GM15510 (cell line): ENCODE data around the gene PTPDC1.

Source experiments
- POLR2A ChIP-seq: IDR thresholded peaks from 3 replicates; pipeline ENCODE4 v1.6.1; 2011; ENCODE audit warnings: borderline replicate concordance; ENCODE audit not compliant: insufficient read length; ENCODE audit errors: extremely low read depth

Gene PTPDC1

GRCh38 chr9:94084314-94084713, at the start of gene PTPDC1:
Gene PTPDC1 (plus strand): TSS chr9:94084464. CDS start chr9:94084531, 67 bp downstream.
- TF ChIP-seq POLR2A = no peak

- TF ChIP-seq POLR2A = no peak
These were observed 49.8 kb upstream of the PTPDC1 start for GRCh38 chr9:94034511-94034910.

GRCh38 chr9:94039786-94040185, 44.5 kb upstream of the PTPDC1 start:
- no peak for TF ChIP-seq POLR2A

- TF ChIP-seq POLR2A = no peak
These were observed 41.5 kb upstream of the PTPDC1 start for GRCh38 chr9:94042516-94043360.

- TF ChIP-seq POLR2A = no peak
These were observed 29.5 kb upstream of the PTPDC1 start for GRCh38 chr9:94054716-94055115.

GRCh38 chr9:94056442-94056974, 27.8 kb upstream of the PTPDC1 start:
- TF ChIP-seq POLR2A = no peak

- no peak for TF ChIP-seq POLR2A
These were observed 26.3 kb upstream of the PTPDC1 start for GRCh38 chr9:94057918-94058317.

GRCh38 chr9:94061864-94062263, 22.4 kb upstream of the PTPDC1 start:
- TF ChIP-seq POLR2A = no peak

- no peak for TF ChIP-seq POLR2A
These were observed 18.7 kb upstream of the PTPDC1 start for GRCh38 chr9:94065535-94065961.

- no peak for TF ChIP-seq POLR2A
These were observed 16.0 kb upstream of the PTPDC1 start for GRCh38 chr9:94068257-94068656.

- no peak for TF ChIP-seq POLR2A
These were observed 7.7 kb upstream of the PTPDC1 start for GRCh38 chr9:94076557-94076956.

GRCh38 chr9:94078086-94078485, 6.2 kb upstream of the PTPDC1 start:
- no peak for TF ChIP-seq POLR2A

GRCh38 chr9:94079236-94079635, 5.0 kb upstream of the PTPDC1 start:
- TF ChIP-seq POLR2A = no peak

- TF ChIP-seq POLR2A = no peak
These were observed 4.0 kb upstream of the PTPDC1 start for GRCh38 chr9:94080249-94080648.

GRCh38 chr9:94081435-94081834, 2.8 kb upstream of the PTPDC1 start:
- no peak for TF ChIP-seq POLR2A

GRCh38 chr9:94081864-94082463, 2.3 kb upstream of the PTPDC1 start:
- no peak for TF ChIP-seq POLR2A
